Activated CD4-positive, alpha-beta T cell treated with anti-CD3 and anti-CD28 coated beads, Interleukin-2, amount 10 ng/mL, durations not matched to agents 24 days and 14 days (primary cell): Measurements from ENCODE around the gene PLOD1. TPM values are rescaled to one million over a fixed set of nuclear protein-coding genes. Genes with fewer than 3 reads are reported as not detected.
"Not testable (repeated sequence)": the region's sequence is repeated elsewhere in the genome, so short reads cannot be mapped to it uniquely, and the experiment has no call there.

ENCODE experiments used
- DNase-seq: peaks from one replicate; pipeline ENCODE4 v3.0.0; 2022
- H3K27ac Mint-ChIP-seq: one replicate; pipeline ENCODE4 v1.8.0; 2022; ENCODE audit warnings: mild to moderate bottlenecking, mixed read lengths
- H3K27me3 Mint-ChIP-seq: one replicate; pipeline ENCODE4 v1.8.0; 2022; ENCODE audit warnings: mixed read lengths
- H3K36me3 Mint-ChIP-seq: one replicate; pipeline ENCODE4 v1.8.0; 2022; ENCODE audit warnings: low read depth, mild to moderate bottlenecking, mixed read lengths
- H3K4me1 Mint-ChIP-seq: one replicate; pipeline ENCODE4 v1.8.0; 2021; ENCODE audit warnings: mixed read lengths
- H3K4me3 Mint-ChIP-seq: one replicate; pipeline ENCODE4 v1.8.0; 2022; ENCODE audit warnings: mild to moderate bottlenecking, moderate library complexity, mixed read lengths
- H3K9me3 Mint-ChIP-seq: one replicate; pipeline ENCODE4 v1.8.0; 2021; ENCODE audit warnings: mixed read lengths
- intact Hi-C: fragments of 100-400 bp; cut with micrococcal nuclease; formaldehyde crosslinking; loops from one replicate; pipeline ENCODE4 v1.15.1; 2023
- total RNA-seq: library from RNA; stranded (reverse); gene quantifications from 2 replicates; pipeline ENCODE4 v1.2.3, GENCODE V29; 2022

Gene PLOD1
- total RNA-seq: 40.3 and 40.6 TPM in 2 replicates

DNA sequence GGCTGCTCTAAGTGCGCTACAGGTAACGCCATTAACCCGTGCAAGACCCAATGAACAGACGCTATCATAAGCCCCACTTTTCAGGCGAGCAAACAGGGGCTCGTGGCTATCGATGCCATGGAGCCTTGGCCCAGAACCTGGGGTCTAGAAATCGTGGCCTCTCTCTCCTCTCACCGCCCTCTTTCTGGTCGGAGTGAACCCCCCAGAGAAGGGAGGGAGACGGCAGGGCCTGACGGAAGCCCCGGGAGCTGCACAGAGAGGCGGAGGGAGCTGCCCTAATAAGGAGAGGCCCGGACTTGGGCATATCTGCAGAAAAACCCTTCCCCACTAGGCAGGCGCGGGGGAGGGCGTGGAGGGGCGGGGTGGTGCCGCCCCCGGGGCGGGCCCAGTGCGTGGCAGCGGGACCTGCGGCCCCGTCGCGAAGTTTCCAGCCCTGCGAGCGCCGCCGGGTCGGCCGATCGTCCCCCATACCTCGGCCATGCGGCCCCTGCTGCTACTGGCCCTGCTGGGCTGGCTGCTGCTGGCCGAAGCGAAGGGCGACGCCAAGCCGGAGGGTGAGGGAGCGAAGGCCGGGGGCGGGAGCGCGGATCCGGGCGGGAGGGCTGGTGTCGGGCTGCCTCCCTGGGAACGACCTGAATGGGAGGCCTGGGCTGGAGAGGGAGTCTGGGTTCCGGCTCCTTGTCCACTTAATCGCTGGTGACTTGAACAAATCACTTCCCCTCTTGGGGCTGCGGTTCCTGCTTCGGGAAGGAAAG is at the start of gene PLOD1:
PLOD1 (plus strand) TSS at position 416 of the 755 bp plus-strand sequence; CDS start at position 479, 63 bp downstream.
- Mint-ChIP-seq H3K27ac (peak within 1 kb of the TSS; percentile 50), H3K4me3 (peak within 1 kb of the TSS; percentile 86), H3K9me3 (no peaks in the 10 kb centered on the region), H3K4me1 (peaks cover 8% of the 10 kb centered on the region), H3K27me3 (no peaks in the 10 kb centered on the region), H3K36me3 (no peaks in the 10 kb centered on the region)
- intact Hi-C loops: loop anchor here (1.0 to 2.0 kb wide), 3 partner anchors 8 to 46 kb away; partner anchors contain the start of genes KIAA2013 and MFN2
- DNase-seq: peak; percentile 94

- Mint-ChIP-seq H3K4me3 (no peak overlapping the region), H3K27me3 (peaks cover under 1% of the 10 kb centered on the region), H3K27ac (no peak overlapping the region), H3K4me1 (peaks cover 5% of the 10 kb centered on the region), H3K36me3 (no peaks in the 10 kb centered on the region), H3K9me3 (no peaks in the 10 kb centered on the region)
- intact Hi-C loops: no loop called here
- DNase-seq: no peak
These were observed 48.6 kb upstream of the PLOD1 start for GRCh38 chr1:11885916-11886315.

GRCh38 chr1:11886986-11887665 is 47.4 kb upstream of the PLOD1 start:
- intact Hi-C loops: no loop called here
- Mint-ChIP-seq H3K36me3 (no peaks in the 10 kb centered on the region), H3K4me1 (peaks cover 5% of the 10 kb centered on the region), H3K9me3 (no peaks in the 10 kb centered on the region), H3K27ac (no peak overlapping the region), H3K4me3 (no peak overlapping the region), H3K27me3 (peaks cover 3% of the 10 kb centered on the region)
- no peak for DNase-seq

- Mint-ChIP-seq H3K4me3 (no peak overlapping the region), H3K27ac (no peak overlapping the region), H3K36me3 (no peaks in the 10 kb centered on the region), H3K9me3 (no peaks in the 10 kb centered on the region), H3K27me3 (peaks cover 3% of the 10 kb centered on the region), H3K4me1 (peaks cover 5% of the 10 kb centered on the region)
- intact Hi-C loops: no loop called here
- no peak for DNase-seq
These were observed 46.9 kb upstream of the PLOD1 start for GRCh38 chr1:11887666-11888007.

DNA sequence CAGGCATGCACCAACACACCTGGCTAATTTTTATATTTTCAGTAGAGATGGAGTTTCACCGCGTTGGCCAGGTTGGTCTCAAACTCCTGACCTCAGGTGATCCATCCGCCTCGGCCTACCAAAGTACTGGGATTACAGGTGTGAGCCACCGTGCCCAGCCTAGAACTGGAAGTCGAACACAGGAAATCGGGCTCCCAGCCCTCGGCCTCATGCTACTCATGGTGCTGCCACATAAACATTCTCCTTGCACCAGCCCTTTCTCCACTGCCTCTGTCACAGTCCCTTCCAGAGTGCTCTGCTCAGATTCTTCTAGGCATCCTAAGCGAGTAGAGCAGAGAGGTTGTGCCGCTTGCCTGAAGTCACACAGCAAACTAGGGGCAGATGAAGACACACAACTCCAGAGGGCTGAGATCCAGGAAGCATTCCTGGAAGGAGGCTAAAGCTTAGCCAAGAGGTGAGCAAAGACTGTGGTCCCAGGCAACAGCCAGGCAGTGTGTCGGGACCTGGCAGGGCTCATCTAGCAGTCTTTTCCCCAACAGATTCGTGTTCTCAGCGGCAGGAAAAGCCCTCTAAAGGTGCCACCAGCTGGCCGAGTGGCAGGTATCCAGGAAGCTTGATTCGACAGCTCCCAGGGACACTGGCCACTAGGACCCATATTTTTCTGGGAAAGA is 46.2 kb upstream of the PLOD1 start:
- Mint-ChIP-seq H3K4me1 (peaks cover 3% of the 10 kb centered on the region), H3K9me3 (no peaks in the 10 kb centered on the region), H3K27ac (no peak overlapping the region), H3K36me3 (no peaks in the 10 kb centered on the region), H3K4me3 (no peak overlapping the region), H3K27me3 (peaks cover 6% of the 10 kb centered on the region)
- intact Hi-C loops: no loop called here
- DNase-seq: no peak

DNA sequence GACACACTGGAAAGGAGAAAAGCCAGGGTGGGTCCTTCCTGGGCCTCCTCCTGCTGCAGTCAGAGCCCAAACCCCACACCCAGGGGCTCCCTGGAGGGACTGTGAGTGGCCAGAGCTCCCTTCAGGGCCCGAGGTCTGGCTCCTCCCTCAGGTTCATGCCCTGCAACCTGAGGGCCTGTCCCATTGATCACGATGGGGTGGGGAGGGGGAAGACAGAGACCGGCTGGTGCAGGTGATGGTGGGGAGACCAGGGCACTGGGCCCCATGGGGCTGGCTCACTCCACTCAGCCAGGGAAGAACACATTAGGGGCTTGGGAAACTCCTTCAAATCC is 45.7 kb upstream of the PLOD1 start:
- intact Hi-C loops: no loop called here
- Mint-ChIP-seq H3K27me3 (peaks cover 8% of the 10 kb centered on the region), H3K27ac (no peak overlapping the region), H3K9me3 (no peaks in the 10 kb centered on the region), H3K4me1 (peaks cover 3% of the 10 kb centered on the region), H3K36me3 (no peaks in the 10 kb centered on the region), H3K4me3 (no peak overlapping the region)
- DNase-seq: no peak

- intact Hi-C loops: no loop called here
- Mint-ChIP-seq H3K4me1 (no peaks in the 10 kb centered on the region), H3K9me3 (no peaks in the 10 kb centered on the region), H3K4me3 (no peak overlapping the region), H3K36me3 (no peaks in the 10 kb centered on the region), H3K27ac (no peak overlapping the region), H3K27me3 (peaks cover 17% of the 10 kb centered on the region)
- no peak for DNase-seq
These were observed 42.9 kb upstream of the PLOD1 start for GRCh38 chr1:11891433-11892186.

DNA sequence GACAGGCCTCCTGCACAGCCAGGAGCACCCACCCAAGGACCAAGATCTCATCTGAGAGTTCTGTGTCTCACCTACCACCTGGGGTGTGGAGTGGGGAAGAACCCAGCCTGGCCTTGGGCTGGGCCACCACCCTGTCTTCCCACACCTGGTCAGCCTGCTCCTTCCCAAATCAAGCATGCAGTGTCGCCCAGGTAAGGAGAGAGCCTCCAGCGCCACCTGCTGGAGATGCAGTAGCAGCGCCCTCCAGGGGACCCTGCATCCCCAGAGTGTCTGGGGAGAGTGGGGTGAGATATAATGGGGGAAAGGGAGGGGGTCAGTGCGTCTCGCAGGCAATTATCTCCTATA is 40.6 kb upstream of the PLOD1 start:
- H3K4me3 Mint-ChIP-seq: no peak overlapping the region
- DNase-seq: peak; percentile 92
- peaks cover 30% of the 10 kb centered on the region for H3K27me3 Mint-ChIP-seq
- H3K27ac Mint-ChIP-seq: peak overlapping the region; percentile 12
- H3K36me3 Mint-ChIP-seq: no peaks in the 10 kb centered on the region
- no peaks in the 10 kb centered on the region for H3K9me3 Mint-ChIP-seq
- no peaks in the 10 kb centered on the region for H3K4me1 Mint-ChIP-seq
- intact Hi-C loops: loop anchor here (1.0 kb wide), 1 partner anchor 56 kb away; no protein-coding TSS in a partner anchor

- H3K4me1 Mint-ChIP-seq, H3K27ac Mint-ChIP-seq: not testable (repeated sequence)
- intact Hi-C loops: loop anchor here (1.0 kb wide), 1 partner anchor 56 kb away; no protein-coding TSS in a partner anchor
These were observed 40.0 kb upstream of the PLOD1 start for GRCh38 chr1:11894501-11894900.

GRCh38 chr1:11898086-11898785 is 36.3 kb upstream of the PLOD1 start:
- Mint-ChIP-seq H3K27ac (no peak overlapping the region), H3K4me1 (no peaks in the 10 kb centered on the region), H3K27me3 (peaks cover 44% of the 10 kb centered on the region)

More at GRCh38 chr1:11894501-11894900, 40.0 kb upstream of the PLOD1 start:
- not testable (repeated sequence) for H3K9me3 Mint-ChIP-seq, H3K4me3 Mint-ChIP-seq, H3K36me3 Mint-ChIP-seq, DNase-seq
- H3K27me3 Mint-ChIP-seq: peaks cover 36% of the 10 kb centered on the region

DNA sequence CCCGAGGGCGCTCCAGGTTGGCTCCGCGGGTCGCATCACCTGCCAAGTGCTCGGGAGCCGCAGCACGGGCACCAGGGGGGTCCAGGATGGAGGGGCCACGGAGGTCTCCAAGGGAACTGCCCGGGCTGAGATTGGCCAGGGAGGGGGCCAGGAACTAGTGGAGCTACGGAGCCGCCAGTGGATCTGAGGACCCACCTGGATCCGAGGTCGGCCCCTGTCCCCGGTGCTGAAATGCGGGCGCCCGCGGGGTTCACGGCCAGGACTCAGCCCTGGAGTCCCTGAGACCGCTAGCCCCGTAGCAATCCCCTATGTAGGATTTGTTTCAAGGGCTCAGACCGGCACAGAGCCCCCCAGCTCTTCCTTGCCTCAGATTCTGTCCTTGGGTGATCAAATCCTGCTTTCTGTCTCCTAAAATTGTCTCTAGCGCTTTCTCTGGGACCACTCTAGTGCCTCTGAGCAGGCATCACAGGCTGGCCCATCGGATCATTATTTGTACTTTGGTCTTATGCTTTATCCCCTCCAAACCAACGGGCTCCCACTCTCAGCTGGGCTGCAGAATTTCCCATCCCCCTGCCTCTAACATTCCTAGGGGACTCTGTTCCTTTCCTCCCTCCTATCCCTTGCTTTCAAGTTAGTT is 35.6 kb upstream of the PLOD1 start:
- intact Hi-C loops: loop anchor here (5.0 kb wide), 1 partner anchor 42 kb away; the partner anchor contains the start of gene NPPB
- no peaks in the 10 kb centered on the region for H3K36me3 Mint-ChIP-seq
- peaks cover 43% of the 10 kb centered on the region for H3K27me3 Mint-ChIP-seq

More at GRCh38 chr1:11898086-11898785, 36.3 kb upstream of the PLOD1 start:
- Mint-ChIP-seq H3K9me3 (no peaks in the 10 kb centered on the region), H3K36me3 (no peaks in the 10 kb centered on the region), H3K4me3 (no peak overlapping the region)
- DNase-seq: no peak
- intact Hi-C loops: loop anchor here (5.0 kb wide), 1 partner anchor 41 kb away; the partner anchor contains the start of gene NPPB

GRCh38 chr1:11901446-11901845 is 33.1 kb upstream of the PLOD1 start:
- DNase-seq, H3K9me3 Mint-ChIP-seq: not testable (repeated sequence)
- peaks cover 51% of the 10 kb centered on the region for H3K27me3 Mint-ChIP-seq

More for the DNA sequence above, 35.6 kb upstream of the PLOD1 start:
- DNase-seq: peak; percentile 77
- no peaks in the 10 kb centered on the region for H3K9me3 Mint-ChIP-seq
- no peak overlapping the region for H3K27ac Mint-ChIP-seq
- H3K4me3 Mint-ChIP-seq: no peak overlapping the region
- H3K4me1 Mint-ChIP-seq: no peaks in the 10 kb centered on the region

More at GRCh38 chr1:11901446-11901845, 33.1 kb upstream of the PLOD1 start:
- H3K4me3 Mint-ChIP-seq, H3K36me3 Mint-ChIP-seq, H3K27ac Mint-ChIP-seq: not testable (repeated sequence)
- intact Hi-C loops: loop anchor here (10.0 kb wide), 1 partner anchor 627 kb away; the partner anchor contains the start of gene UBIAD1
- H3K4me1 Mint-ChIP-seq: peaks cover 12% of the 10 kb centered on the region
